ENCODE results near the gene STX3. TPM values are rescaled to one million over a fixed set of nuclear protein-coding genes. Genes with fewer than 3 reads are reported as not detected.

STX3 gene
- polyA plus RNA-seq, 1 donor from 2014 or later = 21.3 TPM

GRCh38 chr11:59792507-59792906, 37.3 kb downstream of the STX3 start:
- H3K4me2 ChIP-seq (ENCODE audit: low read length) = no peak overlapping the region
- H3K27ac ChIP-seq (ENCODE audit: low read length) = no peak overlapping the region
- no peaks in the 10 kb centered on the region for H3K79me2 ChIP-seq (replicated peaks; ENCODE audit: insufficient read depth, low read length)
- no peaks in the 10 kb centered on the region for H3K36me3 ChIP-seq (ENCODE audit: insufficient read depth, low read length)
- TF ChIP-seq, protein P1, sequence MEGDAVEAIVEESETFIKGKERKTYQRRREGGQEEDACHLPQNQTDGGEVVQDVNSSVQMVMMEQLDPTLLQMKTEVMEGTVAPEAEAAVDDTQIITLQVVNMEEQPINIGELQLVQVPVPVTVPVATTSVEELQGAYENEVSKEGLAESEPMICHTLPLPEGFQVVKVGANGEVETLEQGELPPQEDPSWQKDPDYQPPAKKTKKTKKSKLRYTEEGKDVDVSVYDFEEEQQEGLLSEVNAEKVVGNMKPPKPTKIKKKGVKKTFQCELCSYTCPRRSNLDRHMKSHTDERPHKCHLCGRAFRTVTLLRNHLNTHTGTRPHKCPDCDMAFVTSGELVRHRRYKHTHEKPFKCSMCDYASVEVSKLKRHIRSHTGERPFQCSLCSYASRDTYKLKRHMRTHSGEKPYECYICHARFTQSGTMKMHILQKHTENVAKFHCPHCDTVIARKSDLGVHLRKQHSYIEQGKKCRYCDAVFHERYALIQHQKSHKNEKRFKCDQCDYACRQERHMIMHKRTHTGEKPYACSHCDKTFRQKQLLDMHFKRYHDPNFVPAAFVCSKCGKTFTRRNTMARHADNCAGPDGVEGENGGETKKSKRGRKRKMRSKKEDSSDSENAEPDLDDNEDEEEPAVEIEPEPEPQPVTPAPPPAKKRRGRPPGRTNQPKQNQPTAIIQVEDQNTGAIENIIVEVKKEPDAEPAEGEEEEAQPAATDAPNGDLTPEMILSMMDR (IDR thresholded peaks at IDR 0.05; ENCODE audit: poor library complexity, severe bottlenecking) = no peak
- TF ChIP-seq TAF1 (IDR thresholded peaks at IDR 0.05; ENCODE audit: low read depth) (no peak), REST (IDR thresholded peaks at IDR 0.05; ENCODE audit: borderline replicate concordance) (no peak), EP300 (conservative IDR thresholded peaks at IDR 0.05; ENCODE audit: poor library complexity, severe bottlenecking) (no peak), SMC3 (conservative IDR thresholded peaks at IDR 0.05; ENCODE audit: poor library complexity) (no peak), MXI1 (conservative IDR thresholded peaks at IDR 0.05; ENCODE audit: poor library complexity, severe bottlenecking) (no peak), POLR2AphosphoS5 (IDR thresholded peaks at IDR 0.05) (no peak), EZH2 (IDR thresholded peaks at IDR 0.05; ENCODE audit: borderline replicate concordance, insufficient read depth, low read length, poor library complexity, severe bottlenecking) (no peak), RAD21 (conservative IDR thresholded peaks at IDR 0.05) (no peak)
- no peaks in the 10 kb centered on the region for H3K9me3 ChIP-seq (ENCODE audit: low read length)
- no peak overlapping the region for H2AFZ ChIP-seq (ENCODE audit: low read depth, low read length)
- no peaks in the 10 kb centered on the region for H4K20me1 ChIP-seq (ENCODE audit: insufficient read depth)
- no peaks in the 10 kb centered on the region for H3K27me3 ChIP-seq (ENCODE audit: insufficient read depth, low read depth, low read length)
- H3K9ac ChIP-seq (ENCODE audit: low read length) = no peak overlapping the region
- H3F3A ChIP-seq (ENCODE audit: insufficient read depth, low read length, poor library complexity, severe bottlenecking) = no peaks in the 10 kb centered on the region
- H3K9me2 ChIP-seq (ENCODE audit: insufficient read depth, low read length) = no peaks in the 10 kb centered on the region
- no peak overlapping the region for H3K4me3 ChIP-seq (ENCODE audit: low read length)

GRCh38 chr11:59794417-59794816, 39.2 kb downstream of the STX3 start:
- Histone ChIP-seq H3K27ac (ENCODE audit: low read length) (no peak overlapping the region), H3K36me3 (ENCODE audit: insufficient read depth, low read length) (no peaks in the 10 kb centered on the region), H3K27me3 (ENCODE audit: insufficient read depth, low read depth, low read length) (no peaks in the 10 kb centered on the region), H4K20me1 (ENCODE audit: insufficient read depth) (no peaks in the 10 kb centered on the region), H3F3A (ENCODE audit: insufficient read depth, low read length, poor library complexity, severe bottlenecking) (no peaks in the 10 kb centered on the region), H3K9me3 (ENCODE audit: low read length) (no peaks in the 10 kb centered on the region), H3K4me2 (ENCODE audit: low read length) (no peak overlapping the region), H3K4me3 (ENCODE audit: low read length) (no peak overlapping the region), H3K9ac (ENCODE audit: low read length) (no peak overlapping the region), H3K9me2 (ENCODE audit: insufficient read depth, low read length) (no peaks in the 10 kb centered on the region), H3K79me2 (replicated peaks; ENCODE audit: insufficient read depth, low read length) (no peaks in the 10 kb centered on the region), H2AFZ (ENCODE audit: low read depth, low read length) (no peak overlapping the region)
- no peak for TF ChIP-seq RAD21 (conservative IDR thresholded peaks at IDR 0.05)
- TF ChIP-seq TAF1 (IDR thresholded peaks at IDR 0.05; ENCODE audit: low read depth) = no peak

All from neural cell (in vitro differentiated cells).